GM18508 (cell line): ENCODE results near the gene LRMDA.

Experiments
- ATAC-seq: cut with Tn5 transposase; IDR thresholded peaks from one replicate; pipeline ENCODE4 v1.9.1; 2021; ENCODE audit warnings: moderate number of reproducible peaks; ENCODE audit not compliant: insufficient read depth, unreplicated experiment

Gene LRMDA

GRCh38 chr10:76149602-76150138, 718.2 kb downstream of the LRMDA start:
- no peak for ATAC-seq

- no peak for ATAC-seq
These were observed 718.9 kb downstream of the LRMDA start for GRCh38 chr10:76150139-76150875.

GRCh38 chr10:76150876-76151288, 719.5 kb downstream of the LRMDA start:
- ATAC-seq, result no peak

DNA sequence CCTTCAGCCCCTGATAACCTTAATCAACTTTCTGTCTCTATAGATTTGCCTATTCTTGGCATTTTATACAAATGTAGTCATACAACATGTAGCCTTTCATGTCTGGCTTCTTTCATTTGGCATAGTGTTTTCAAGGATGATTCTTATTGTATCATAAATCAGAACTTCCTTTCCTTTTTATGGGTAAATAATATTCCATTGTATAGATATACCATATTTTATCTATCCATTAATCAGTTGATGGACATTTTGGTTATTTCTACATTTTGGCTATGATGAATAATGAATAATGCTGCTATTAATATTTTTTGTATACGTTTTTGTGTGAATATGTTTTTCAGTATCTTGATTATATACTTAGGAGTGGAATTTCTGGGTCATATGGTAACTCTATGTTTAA, 720.8 kb downstream of the LRMDA start:
- ATAC-seq, result no peak

GRCh38 chr10:76155961-76156360, 724.5 kb downstream of the LRMDA start:
- no peak for ATAC-seq

DNA sequence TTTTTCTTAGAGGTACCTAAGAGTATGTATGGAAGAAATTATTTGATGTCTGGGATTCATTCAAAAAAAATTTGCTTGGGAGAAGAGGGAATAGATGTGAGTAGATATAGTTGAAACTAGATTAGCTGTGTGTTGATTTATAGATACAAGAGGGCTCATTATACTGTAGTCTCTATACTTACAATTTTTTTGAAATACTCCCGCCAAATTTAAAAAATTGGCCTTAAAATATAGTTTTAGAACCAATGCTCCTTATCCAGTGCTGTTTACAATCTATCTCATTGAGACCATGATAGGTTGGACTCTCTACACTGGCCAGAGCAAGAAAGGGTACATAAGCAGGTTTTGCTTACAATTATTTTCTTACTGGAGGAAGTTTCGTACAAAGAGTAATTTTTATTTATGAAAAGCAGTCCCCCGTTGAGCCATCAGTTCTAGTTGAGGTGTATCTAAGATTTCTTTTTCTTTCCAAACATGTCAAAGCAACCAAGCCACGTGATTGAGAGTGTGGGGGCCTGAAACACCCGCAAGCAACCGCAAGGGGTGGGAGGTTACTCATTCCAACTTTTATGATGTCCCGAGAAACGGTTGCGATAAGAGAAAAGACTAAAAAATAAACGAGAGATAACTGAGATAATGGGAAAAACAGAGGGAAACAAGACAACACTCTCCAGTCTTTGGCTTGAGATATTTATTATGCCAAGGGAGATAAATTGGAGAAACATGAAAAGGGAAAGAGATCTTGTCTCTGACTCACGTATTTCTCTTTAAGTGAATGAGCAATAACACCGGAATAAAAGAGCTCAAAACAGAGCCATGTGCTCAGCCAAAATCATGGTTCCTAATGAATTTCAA, 729.2 kb downstream of the LRMDA start:
- ATAC-seq, result no peak

- no peak for ATAC-seq
These were observed 729.8 kb downstream of the LRMDA start for GRCh38 chr10:76161301-76161582.

- ATAC-seq, result no peak
These were observed 737.0 kb downstream of the LRMDA start for GRCh38 chr10:76168437-76168836.

DNA sequence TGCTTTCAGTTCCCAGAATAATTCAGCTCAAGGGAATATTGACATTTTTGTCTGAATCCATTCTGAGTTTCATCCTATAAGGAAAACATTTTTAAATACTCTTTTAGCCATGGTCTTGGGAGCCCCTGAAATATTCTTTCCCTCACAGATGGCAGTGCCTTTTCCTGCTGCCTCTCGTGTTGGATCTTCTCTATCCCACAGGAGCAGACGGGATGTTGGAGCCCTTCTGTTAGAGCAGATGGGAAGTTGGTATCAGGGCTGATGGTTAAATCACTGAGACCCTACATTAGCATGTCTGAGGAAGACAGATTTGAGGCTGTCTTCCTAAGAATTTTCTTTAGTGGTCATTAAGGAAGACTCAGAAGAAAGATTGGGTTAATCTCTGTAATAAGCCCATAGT, 737.8 kb downstream of the LRMDA start:
- ATAC-seq, result no peak

- ATAC-seq, result no peak
These were observed 740.6 kb downstream of the LRMDA start for GRCh38 chr10:76172020-76172419.

DNA sequence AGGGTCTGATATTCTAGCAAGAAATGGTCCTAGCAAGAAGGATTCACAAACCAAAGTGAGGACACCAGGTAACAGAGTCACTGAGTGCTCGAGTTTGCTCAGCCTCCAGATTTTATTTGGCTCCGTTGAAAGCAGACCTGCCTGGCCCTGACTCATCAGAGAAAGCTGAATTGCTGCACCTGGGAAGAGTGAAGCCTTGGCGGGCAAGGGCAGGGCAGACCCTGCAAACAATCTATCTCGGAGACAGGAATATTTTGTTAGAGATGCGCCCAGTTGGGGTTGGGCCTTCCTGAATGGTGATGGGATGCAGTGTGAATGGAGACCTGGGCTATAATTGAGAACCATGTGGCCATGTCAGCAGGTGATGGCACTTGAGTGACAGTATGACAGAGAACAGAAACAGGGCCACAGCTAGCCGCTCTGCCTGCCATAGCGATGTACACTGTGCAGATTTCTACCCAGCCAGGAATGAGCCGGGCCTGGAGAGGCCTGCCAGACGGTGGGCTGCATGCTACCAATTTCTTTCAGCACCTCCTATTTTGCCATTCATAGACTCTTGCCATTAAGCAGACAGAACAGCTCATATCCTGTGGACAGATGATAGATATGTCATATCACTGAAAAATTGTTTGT, 744.2 kb downstream of the LRMDA start:
- ATAC-seq, result no peak

DNA sequence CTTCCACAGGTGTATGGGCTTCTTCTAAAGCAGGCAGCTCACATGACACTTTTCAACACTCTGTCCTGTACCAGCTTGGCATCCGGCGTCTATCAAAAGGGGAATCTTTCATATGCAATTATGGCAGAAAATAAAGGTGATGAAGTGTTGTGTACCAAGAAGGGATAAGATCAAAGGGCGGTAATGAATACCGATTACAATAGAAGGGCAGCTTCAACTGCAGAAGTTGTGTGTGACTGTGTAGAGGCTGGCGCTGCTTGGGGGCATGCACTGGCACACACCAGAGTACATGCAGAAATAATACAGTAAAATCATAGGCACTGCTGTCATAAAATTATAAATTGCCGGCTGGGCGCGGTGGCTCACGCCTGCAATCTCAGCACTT, 744.7 kb downstream of the LRMDA start:
- no peak for ATAC-seq

DNA sequence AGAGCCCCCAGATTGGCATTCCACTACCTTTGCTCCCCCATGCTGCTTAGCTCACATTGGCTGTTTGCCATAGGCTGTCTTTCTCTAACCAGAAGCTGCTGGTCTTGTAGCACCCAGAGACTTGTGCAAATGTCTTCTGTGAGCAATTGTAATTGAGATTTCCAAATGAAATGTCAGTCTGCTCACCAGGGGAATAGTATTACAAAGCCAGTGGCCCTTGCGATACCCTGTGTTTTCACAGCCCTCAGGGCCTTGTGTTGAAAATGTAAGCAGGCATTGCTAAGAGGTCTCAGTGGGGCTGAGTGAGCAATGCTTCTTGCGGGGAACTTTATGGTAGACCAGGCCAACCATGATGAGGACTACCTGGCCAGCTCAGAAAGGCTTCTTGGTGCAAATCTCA, 746.5 kb downstream of the LRMDA start:
- no peak for ATAC-seq

DNA sequence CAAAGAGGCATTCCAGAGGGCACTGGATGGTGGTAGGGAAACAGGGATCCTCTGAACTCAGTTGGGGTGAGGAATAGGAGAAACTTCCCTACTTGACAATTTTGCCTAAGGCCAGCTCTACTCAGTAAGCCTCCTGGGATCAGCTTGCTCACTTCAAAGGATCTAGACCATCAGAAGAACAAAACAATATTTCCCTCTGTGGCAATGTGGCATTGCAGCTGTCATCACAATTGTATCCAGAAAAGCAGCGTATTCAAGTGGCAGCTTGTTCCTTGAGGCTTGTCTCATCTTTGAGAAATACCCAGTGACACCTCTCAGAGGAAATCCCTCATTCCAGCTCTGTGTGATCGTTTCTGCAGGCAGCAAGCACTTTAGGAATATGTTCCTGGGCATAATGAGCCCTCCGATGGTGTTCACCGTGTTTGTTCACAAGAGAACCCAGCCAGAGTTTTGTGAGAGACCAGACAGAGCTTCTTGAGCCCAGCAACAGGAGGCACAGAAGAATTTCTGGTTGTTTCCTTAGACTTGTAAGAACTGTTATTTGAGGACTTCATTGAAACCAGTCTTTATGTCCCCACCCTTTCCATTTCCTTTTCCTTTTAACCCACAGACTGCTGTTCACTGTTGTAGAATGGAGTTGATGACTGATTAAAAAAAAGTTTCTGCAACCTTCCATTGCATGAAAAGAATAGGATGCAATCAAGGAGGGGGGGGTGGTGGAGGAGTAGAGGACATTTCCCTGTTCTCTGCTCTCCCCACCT, 747.3 kb downstream of the LRMDA start:
- no peak for ATAC-seq

DNA sequence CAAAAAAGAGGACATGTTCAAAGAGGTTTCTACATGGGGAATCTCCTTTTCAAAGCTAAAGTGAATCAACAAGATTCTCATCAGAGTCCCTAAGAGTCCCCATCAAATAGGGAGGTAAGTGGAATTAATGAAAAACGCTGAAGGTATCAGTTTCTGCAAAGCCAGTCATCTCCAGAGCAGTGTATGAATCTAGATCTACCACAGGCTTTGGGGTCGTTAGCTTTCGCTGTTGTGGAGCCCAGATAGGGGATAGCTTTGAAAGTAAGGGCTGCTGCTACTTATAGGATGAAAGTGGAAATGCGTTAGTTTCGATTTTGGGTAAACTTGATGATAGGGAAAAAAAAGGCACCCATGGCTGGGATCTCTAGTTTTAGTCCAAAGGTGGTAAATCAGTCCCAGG, 748.4 kb downstream of the LRMDA start:
- ATAC-seq, result no peak

DNA sequence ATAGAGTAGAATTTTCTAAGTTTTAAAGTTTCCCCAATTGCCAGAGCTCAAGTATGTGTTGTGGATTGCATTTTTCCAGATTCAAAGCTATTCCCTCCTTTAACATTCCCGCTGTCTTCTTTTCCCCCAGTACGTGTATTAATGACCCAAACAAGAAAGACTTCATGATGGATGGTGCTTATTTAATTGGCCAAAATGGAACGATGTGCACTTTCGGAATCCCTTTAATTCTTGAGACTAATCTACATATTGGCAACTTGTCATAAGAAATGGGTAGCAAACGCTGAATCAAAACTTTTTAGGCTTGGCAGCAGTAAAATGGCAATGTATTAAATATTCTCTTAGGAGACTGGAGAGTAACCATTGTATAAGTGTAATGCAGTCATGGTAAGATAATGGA, 753.2 kb downstream of the LRMDA start:
- no peak for ATAC-seq

DNA sequence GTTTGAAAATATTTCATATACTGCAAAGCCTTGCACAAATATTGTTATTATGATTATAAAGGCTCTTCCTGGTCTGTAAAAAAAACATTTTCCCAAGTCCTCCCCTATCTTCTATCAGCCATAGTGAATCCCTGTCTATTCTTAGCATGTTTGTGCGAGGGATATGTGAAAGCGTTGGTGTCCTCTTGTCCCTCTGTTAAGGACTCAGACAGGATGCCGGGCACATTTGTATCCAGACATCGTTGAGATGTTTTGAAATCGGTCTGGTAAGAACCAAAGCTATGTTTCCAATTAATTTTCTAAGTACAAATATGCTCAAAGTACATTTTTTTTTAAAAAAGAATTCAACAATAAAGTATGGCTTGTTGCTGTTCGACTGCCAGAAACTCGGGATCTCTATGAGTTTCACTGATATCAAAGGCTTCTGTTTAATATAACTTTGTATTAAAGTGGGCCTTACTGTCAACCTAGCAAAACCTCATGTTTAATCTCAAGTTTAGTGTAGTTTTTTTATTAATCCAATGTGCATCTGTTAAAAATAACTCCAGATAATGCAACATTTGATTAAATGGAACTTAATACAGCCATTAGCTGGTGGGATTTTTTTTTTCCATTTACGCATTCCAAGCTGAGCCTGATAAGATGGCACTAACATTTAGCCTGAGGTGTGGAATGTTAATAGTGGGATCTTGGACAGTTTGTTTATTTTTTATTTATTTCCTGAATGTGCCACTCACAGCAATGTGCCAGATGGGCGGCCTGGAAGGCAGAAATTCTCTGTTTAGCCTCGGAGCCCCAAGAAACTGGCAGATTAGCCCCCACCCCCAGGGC, 754.3 kb downstream of the LRMDA start:
- ATAC-seq, result no peak

DNA sequence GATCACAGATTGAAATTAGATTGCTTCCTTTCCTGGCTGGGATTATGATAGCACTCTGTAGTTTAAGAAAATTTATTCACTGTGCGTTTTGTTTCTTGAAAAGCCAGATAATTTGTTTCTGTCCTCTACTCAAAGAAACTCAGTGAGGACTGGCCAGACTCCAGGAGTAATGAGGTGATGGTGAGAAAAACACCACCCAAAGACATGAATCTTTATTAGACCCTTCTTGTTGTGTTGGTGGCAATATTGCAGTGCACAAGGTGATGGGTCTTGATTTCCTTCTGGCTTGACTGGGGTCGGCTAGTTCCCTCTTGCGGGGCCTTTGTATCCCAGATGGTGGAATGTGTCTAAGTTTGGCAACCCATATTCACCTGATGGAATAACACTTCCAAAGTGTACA, 756.8 kb downstream of the LRMDA start:
- ATAC-seq, result no peak

GRCh38 chr10:76190634-76191270, 759.3 kb downstream of the LRMDA start:
- ATAC-seq, result no peak
